NCI-H2196 (cell line): ENCODE results near the gene METTL3.

Experiments used
- DNase-seq: peaks from one replicate; lab custom pipeline; 2025; ENCODE audit not compliant: unreplicated experiment; lab: John Stamatoyannopoulos, UW

METTL3 gene

GRCh38 chr14:21527318-21527679 is 16.2 kb upstream of the METTL3 start:
- no peak for DNase-seq

DNA sequence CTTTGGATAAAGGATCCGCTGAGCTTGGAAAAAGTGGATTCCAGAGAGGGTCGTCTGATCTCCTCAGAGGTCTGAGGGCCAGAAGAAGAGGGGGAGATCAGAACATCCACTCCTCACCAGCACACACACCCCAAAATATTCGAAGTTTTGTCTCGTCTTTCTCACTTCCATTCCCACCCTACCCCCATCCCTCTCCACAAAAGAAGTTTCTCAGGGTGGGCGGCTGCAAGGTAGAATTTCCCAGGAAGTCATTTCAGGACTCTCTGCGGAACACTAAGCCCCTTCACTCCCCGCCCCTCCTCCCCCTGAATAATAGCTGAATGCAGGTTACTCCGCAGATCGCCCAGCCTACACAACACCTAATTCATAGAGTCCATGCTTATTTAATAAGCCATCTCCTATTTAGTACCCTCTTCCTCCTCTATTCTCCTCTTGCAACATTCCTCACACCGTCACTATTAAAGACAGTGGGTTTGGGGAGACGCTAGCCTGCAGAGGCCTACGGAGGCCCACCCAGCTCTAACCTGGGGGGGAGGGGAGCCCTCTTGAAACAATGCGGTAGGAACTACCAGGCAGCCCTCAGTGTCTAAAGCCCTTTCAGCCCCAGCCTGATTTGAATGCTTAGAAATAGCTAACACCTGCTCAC is 15.7 kb upstream of the METTL3 start:
- no peak for DNase-seq

DNA sequence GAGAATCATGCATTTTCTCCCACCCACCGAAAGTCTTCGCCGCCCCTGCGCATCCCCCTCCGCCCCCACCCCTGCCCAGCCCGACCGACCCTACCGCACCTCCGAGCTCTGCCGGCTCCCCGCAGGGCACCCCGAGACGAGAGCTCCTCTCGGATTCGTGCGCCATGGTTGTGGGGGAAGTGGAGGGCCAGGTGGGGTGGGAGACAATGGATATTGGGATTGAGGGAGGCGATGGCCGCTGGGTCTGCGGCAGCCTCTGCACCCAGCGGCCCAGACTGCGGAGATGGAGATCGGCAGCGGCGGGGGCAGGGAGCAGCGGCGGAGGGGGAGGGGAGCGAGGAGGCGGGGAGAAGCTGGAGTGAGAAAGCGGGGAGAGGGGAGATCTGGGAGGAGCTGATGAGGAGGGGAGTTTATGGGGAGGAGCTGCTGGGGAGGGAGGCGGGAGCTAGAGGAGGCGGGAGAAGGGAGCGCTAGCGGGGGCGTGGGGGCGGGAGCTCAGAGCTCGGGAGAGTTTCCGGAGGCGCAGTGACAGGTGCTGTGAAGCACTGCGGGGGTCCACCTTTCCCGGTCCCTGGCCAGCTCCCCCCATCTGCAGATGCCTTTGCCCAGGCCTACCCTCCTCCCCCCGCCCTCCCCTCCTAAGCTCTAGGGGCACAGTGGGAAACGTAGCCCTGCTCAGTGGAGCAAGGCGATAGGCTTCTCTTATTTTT is 15.0 kb upstream of the METTL3 start, which contains the start of gene SALL2:
Gene SALL2, minus strand, starts transcription at position 385 of the 710 bp plus-strand sequence. Its CDS starts 219 bp downstream, at position 166.
- DNase-seq, result peak; percentile 87

GRCh38 chr14:21525571-21525961 is 14.4 kb upstream of the METTL3 start:
- DNase-seq, result peak; percentile 31

DNA sequence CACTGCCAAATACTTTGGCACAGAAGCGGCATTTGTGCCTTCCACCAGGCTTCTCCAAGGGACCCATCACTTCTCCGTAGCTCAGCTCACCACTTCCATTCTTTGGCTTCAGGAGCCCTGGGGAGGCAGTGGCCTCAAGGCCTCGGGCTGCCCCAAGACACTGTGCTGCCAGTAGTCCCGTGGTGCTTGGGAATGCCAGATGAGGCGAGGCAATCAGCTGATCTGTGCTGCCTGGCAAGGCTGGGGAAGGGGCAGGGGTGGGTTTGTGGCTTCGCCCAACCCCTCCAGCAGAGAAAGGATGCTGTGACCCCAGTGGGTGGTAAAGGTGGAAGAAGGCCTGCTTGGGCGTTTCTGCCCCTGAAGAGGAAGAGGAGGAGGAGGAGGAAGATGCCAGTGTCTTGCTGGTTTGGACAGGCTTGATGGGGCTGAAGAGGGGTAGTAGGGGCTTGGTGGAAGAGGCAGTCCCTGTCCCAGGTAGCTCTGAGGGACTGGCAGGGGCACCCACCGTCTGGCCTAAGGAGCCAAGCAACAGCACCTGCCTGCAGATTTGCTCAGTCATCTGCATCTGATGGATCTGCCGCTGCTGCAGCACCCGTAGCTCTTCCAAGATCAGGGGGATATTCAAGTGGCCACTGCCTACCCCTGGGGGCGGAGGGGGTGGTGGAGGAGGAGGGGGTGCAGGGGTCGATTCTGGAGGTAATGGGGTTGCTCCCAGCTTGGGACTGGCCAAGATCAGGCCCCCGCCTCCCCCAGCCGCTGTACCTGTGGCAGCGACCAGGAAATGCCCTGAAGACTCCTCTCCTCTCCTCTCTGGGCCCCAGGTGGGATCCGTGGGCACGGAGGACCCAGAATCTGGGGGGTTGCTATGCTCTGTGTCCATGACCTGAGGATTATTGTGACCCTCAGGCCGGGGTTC is 13.7 kb upstream of the METTL3 start:
- DNase-seq, result no peak

DNA sequence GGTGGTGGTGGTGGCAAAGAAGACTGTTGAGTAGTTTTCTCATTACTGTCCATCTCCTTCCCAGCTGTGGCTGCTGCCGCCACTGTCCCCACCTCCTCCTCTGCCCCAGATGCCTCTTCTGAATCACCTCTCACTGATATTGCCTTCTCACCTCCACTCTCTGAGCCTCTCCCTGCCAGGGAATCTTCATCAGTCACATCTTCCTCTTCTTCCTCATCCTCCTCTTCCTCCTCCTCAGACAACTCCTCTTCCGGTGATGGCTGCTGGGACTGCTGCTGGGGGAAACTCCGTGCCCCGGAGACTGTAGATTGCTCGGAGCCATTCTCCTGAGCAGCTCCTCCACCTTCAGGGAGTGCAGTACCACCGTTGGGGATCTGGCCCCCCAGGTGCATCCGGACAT is 12.1 kb upstream of the METTL3 start:
- no peak for DNase-seq

DNA sequence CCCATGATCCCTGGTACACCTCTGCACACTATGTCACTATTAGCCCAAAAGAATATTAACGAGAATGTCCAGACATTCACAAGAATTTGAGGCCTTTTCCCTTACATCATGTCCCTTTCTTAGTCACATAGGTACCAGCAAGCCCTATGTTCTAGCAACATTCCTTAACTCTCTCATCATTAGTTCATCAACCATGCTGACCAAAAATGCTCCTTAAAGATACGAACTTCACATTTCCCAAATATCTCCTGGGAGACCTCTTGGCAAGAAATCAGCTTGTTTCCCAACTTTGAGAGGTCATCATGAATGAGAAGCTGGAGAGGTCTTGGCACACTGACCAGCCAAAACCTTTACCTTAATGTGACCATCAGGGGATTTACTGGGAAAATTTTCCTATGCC is 10.4 kb upstream of the METTL3 start:
- no peak for DNase-seq

DNA sequence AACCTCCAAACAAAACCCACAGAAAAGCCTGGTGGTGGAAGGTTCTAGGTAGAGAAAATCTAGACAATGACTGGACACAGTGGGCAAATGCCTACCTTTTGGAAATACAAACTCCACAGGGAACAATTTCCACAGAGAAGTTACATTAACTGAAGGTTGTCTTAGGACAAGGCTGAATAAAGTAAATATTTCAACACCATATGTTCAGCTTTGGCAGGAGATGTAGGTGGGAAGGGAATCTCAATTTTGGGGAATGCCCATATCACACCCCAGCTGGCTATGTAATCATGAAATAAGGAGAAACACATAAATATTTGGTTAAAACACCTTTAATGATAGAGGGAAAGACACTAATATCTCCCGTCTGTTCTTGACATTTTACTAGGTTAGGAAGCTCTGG is 9.6 kb upstream of the METTL3 start:
- DNase-seq, result no peak

- no peak for DNase-seq
Measured at GRCh38 chr14:21518725-21519124, 7.6 kb upstream of the METTL3 start.

DNA sequence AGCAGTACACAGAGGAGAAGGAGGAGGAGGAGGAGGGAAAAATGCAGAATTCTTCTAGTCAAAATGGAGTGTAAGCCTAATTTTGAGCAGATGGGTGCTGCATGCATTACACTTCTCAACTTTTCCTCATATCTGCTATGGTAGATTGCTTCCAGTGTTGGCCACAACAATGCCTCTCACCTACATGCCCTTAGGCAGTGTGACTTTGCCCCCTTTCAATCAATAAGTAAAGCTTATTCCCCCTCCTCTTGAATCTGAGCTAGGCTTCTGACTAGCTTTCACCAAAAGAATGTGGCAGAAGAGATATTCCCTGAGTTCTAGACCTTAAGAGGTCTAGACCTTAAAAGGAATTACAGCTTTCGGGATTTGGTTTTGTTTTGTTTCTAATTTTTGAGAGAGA is 3.2 kb upstream of the METTL3 start:
- DNase-seq, result no peak

- no peak for DNase-seq
Measured at GRCh38 chr14:21509432-21510143, 1.6 kb downstream of the METTL3 start.

GRCh38 chr14:21506557-21506956 is 4.6 kb downstream of the METTL3 start:
- DNase-seq, result no peak

- DNase-seq, result no peak
Measured at GRCh38 chr14:21505012-21505553, 6.1 kb downstream of the METTL3 start.

DNA sequence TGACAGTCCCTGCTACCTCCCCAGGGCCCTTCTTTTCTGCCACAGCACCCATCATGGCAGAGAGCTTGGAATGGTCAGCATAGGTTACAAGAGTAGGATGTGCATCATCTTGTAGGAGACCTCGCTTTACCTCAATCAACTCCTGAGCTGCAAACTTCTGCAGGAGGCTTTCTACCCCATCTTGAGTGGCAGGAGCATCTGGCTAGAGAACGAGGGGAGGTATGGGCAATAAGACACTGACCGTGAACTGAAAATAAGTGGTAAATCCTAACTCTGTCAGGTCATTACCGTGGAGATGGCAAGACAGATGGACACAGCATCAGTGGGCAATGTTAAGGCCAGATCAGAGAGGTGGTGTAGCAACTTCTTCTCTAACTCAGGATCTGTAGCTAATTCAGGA is 7.8 kb downstream of the METTL3 start:
- no peak for DNase-seq

GRCh38 chr14:21501568-21501967 is 9.6 kb downstream of the METTL3 start:
- DNase-seq, result no peak

GRCh38 chr14:21498540-21499526 is 12.3 kb downstream of the METTL3 start:
- DNase-seq, result peak; percentile 60

DNA sequence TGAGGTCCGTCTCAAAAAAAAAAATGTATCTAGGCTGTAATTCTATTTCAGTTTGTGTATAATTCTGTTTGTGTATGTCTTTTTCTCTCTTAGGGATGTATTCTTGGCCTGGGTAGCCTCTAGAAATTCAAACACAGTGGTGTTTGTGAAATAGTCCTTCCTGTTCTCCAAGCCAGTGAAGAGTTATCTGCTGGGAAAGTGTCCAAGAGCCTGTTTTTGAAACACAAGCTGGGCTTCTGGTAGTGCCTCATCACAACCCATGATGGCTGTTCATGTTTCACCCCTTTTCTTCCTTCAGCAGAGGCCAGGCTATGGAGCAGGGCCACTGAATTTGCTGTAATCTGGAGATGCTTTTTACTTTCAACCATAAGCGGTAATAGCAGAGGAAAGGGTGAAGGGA is 14.7 kb downstream of the METTL3 start:
- peak; percentile 40 for DNase-seq

- DNase-seq, result no peak
Measured at GRCh38 chr14:21494902-21495762, 16.0 kb downstream of the METTL3 start.

- no peak for DNase-seq
Measured at GRCh38 chr14:21486640-21487087, 24.5 kb downstream of the METTL3 start.
